Esophagus squamous epithelium (tissue), 4 donors: ENCODE measurements around the gene EVA1A.

ENCODE experiments used
- CTCF ChIP-seq, 6 experiments: fragments of 450-650 bp in 4 of 6; fragments of 200-600 bp in 2 of 6; sonication (generic) in 2 of 6; IDR thresholded peaks; one replicate each; pipeline ENCODE4 v1.5.1; 2016 to 2019; ENCODE audit warnings: antibody characterized with exemption in 6 of 6, mild to moderate bottlenecking in 4 of 6, moderate library complexity in 4 of 6
- POLR2A ChIP-seq, 4 donors: fragments of 450-650 bp; IDR thresholded peaks; one replicate each; pipeline ENCODE4 v1.6.1; 2017; ENCODE audit warnings: antibody characterized with exemption in 4 of 4, mild to moderate bottlenecking in 4 of 4, moderate library complexity in 3 of 4

GRCh38 chr2:75528221-75528977 lies 32.3 kb downstream of the EVA1A start:
- TF ChIP-seq CTCF (IDR thresholded peaks at IDR 0.05): no peak
- TF ChIP-seq POLR2A (IDR thresholded peaks at IDR 0.05): no peak
